HG02885 (cell line): ENCODE measurements around the gene IGF1.
"Not testable (repeated sequence)": the region's sequence is repeated elsewhere in the genome, so short reads cannot be mapped to it uniquely, and the experiment has no call there.

Experiments
- ATAC-seq: cut with Tn5 transposase; IDR thresholded peaks from one replicate; pipeline ENCODE4 v1.9.1; 2021; ENCODE audit warnings: mild to moderate bottlenecking; ENCODE audit not compliant: unreplicated experiment, poor library complexity

Gene IGF1

DNA sequence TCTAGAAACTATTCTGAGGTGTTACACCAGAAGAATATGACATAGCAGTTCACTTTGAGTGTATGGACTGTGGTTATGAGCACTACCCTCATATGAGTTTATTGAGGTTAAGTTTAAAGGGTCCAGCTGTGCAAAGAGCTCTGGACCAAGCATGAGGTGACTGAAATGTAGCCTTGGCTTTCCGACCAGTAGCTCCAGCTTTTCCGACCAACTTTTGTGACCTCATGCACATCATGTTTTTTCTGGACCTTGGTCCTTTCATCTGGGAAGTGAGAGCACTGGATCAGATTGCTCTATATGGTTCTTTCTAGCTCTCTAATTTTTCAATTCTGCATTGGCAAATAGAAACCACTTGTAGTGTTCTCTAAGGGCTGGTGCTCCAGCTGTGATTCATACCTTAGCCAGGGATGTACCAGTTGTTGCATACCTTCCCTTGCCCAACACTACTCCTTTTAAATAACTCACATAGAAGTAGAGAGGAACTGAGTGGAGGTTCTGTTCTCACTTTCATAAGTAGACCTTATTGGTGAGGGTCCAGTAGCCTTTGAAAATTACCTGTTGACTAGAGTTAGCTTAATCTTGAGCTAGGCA is 16.6 kb downstream of the IGF1 start:
- ATAC-seq = no peak

DNA sequence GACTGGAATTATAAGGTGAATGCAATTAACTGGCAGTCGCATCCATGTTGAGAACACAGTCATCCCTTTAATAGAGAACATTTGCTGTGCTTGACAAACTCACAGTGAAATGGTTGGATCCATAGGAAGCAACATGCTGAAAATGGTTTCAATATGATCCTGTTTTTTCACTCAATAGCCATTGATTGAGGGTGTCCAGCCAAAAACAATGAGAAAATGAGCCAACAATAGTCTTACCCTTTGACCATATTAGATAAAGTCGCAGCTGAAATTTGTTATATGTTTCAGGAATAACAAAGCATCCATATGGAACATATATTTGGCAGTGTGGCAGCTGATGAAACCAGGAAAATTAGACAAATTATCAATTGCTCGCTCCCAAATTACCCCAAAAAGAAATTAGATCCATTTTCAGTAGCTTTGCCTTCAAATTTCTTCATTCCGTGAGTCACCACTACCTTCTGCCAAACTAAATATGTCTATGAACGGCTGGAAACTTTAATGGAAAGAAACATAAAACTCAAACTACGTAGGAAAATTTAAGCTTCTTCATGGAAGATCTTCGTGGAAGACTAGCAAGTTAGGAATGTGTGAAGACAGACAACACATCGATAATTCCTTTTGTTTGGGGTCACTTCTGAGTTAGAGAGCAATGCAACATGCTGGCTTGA is 17.4 kb downstream of the IGF1 start:
- ATAC-seq = no peak

DNA sequence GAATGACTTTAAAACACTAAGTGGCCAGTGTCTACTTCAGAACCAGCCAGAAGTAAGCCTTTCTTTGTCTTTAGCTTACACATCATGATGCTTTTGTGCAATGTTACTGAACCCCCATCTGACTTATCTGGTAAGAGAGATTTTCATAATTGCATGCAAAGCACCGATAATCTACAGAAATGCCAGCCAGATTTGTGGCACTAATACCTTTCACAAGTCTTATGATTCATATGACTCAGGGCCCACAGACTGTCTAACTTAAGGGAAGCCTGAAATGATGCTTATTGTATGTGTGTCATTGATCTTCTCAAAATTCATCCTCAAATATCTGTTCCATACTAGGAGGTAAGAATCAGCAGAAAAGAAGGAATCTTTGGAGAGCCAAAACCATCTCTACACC is 18.0 kb downstream of the IGF1 start:
- no peak for ATAC-seq

DNA sequence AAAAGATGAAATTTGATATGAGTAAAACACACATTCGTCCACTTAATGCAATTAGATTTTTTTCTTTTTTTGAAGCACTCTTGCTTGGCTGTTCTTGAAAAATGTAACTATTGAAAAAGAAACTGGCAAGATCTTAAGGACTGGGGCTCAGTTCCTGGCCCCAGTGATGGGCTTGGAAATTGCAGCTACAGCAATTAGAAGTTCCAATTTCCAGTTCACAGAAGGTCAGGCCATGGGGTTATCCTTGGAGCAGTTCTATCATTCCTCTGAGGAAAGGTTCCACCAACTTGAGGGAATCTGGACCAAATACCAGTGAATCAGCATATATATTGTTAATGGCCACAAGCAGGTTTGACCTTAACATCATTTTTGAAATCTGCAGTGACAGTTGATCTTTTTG is 18.9 kb downstream of the IGF1 start:
- ATAC-seq = no peak

DNA sequence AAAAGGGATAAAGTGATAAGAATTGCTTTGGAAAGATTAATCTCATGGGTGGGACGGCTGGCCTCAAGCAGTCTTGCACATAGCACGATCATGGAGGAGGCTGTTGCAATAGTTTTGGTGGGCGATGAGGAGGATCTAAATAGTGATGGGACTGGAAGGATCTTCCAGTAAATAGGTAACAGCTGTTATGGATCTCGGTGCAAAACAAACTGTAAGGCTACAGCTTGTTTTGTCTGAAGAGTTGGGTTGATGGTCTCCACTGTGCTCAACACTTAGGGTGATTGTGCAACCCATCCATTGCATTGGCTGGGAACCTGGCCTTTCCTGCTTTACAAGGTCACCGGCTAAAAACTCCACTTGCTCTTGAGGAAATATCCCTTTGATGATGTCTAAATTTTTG is 21.0 kb downstream of the IGF1 start:
- ATAC-seq = no peak

DNA sequence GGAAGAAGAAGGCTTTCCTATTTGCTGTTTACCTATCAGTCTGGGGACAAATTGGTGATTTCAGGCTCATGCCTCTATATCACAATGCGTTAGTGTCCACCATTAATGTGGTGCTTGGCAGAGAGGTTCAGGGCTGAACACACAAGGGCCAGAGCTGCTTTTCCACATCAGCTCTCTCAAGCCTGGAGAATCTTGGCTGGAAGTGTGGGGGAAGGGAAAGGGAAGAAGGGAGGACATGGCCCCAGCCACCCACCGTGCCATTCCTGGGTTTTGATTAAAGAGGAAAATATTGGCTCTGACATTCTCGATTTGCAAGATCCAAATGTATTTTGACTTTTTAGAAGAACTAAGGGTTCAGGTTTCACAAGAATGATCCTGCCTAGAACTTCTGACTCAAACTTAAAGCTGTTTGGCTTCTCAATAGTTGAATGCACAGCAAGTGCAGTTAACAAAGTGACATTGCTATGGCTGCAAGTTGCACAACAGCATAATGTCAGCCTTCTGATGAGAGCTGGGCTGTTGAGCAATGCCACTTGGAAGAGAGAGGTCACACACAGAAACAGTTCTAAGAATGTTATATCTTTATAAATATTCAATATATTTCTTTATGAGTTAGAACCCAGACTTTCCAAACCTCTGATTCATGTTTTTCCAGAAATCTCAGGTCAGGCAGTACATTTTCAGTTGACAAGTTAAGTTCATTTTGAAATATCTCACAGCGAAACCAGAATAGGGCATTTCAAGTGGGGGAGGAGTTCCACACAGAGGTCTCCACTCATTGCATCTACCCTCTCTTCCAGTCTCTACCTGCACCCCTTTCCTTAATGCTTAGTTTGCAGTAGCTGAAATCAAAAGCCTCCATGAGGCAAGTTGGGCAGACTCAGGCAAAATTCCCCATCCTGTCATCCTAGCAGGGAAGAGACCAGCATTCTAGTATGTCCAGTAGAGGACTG is 25.3 kb downstream of the IGF1 start:
- ATAC-seq = no peak

DNA sequence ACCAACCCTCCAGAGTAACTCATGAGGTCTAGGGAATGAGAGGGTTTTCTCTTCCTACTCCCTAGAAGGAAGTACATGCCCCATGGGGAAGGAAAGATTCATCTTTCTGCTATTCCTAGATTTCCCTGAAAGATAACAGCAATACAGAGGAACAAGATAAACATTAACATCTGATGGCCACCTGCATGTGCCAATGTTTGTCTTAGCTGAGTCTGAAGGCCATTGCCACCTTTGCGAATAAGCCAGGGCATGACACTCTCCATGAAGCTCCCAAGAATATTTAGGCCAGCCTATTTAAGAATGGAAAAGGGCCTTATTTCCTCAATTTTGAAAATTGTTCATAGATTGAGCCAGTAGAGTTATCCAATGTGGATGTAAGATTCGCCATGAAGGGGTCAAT is 26.0 kb downstream of the IGF1 start:
- ATAC-seq = no peak

DNA sequence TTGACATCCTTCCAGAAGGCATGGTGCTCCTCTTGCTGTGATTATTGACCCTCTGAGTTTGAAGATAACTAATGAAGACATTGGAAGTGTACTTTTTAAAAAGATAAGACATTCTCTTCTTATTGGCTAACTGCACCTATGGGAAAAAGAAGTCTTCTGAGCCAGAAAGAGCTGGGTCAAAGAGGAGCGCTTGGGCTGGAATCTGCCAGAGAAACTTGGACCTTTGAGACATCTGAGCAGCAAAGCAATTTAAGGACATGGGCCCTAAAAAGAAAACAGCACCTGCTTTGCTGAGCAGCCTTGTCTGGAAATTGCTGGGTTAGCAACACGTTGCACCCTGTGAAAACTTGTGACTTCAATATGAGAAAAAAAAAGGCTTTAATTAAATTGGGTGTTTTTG is 27.8 kb downstream of the IGF1 start:
- no peak for ATAC-seq

DNA sequence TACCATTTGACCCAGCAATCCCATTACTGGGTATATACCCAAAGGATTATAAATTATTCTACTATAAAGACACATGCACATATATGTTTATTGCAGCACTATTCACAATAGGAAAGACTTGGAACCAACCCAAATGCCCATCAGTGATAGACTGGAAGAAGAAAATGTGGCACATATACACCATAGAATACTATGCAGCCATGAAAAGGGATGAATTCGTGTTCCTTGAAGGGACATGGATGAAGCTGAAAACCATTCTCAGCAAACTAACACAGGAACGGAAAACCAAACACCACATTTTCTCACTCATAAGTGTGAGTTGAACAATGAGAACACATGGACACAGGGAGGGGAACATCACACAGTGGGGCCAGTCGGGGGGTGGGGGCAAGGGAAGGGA is 31.3 kb downstream of the IGF1 start:
- ATAC-seq = not testable (repeated sequence)

DNA sequence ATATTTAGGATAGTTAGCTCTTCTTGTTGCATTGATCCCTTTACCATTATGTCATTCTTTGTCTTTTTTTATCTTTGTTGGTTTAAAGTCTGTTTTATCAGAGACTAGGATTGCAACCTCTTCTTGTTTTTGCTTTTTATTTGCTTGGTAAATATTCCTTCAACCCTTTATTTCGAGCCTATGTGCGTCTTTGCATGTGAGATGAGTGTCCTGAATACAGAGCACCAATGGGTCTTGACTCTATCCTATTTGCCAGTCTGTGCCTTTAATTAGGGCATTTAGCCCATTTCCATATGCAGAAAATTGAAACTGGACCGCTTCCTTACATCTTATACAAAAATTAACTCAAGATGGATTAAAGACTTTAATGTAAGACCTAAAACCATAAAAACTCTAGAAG is 32.9 kb downstream of the IGF1 start:
- not testable (repeated sequence) for ATAC-seq

DNA sequence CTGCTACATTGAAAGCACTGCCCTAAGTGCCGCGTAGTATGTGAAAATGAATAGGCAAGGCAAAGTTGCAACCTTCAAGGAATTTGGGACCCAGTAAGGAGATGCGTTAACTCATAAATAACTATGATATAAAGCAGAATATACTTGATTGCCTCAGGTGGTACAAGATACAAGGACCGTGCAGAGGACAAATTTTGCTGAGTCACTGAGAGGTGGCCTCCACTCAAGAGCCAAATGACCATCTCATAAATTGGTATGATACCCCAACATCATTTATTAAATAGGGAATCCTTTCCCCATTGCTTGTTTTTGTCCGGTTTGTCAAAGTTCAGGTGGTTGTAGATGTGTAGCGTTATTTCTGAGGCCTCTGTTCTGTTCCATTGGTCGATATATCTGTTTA is 35.7 kb downstream of the IGF1 start:
- no peak for ATAC-seq

DNA sequence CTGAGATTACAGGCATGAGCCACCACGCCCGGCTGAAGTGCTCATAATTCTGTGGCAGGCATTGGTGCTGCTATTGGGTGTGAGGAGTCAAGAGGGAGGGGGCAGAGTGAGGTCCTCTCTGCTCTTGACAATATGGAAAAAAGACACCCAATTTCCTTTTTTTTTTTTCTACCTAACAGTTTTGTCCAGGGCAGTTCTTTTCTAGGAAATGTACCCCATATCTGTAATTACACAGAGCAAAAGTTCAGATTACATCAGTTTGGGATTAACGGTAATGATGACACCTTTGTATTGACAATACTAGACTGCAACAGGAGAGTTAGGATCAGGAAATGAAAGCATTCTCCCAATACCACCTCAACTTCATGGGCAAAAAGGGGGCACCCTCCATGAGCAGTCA is 36.3 kb downstream of the IGF1 start:
- no peak for ATAC-seq

DNA sequence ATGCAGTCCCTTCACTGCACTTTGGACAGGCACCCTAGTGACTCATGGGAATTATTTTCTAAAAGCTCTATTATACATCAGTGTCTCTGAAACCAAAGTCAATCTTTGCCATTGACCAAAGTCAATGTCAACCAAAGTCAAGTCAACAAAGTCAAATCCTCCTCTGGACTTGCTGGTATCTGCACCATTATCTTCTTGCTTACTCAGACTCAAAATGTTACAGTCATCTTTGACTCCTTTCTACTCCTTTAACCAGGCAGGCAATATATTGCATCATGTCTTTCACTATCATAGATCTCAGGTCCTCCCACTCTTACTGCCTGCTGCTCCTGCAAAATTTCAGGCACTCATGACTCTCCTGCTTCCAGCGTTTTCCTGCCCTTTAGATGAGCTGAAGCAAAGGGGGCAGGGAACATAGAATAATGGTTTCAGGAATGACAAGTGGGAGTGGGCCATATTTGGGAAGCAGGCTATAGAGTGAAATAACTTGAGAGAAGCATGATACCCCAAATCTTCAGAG is 39.2 kb downstream of the IGF1 start:
- ATAC-seq = no peak

DNA sequence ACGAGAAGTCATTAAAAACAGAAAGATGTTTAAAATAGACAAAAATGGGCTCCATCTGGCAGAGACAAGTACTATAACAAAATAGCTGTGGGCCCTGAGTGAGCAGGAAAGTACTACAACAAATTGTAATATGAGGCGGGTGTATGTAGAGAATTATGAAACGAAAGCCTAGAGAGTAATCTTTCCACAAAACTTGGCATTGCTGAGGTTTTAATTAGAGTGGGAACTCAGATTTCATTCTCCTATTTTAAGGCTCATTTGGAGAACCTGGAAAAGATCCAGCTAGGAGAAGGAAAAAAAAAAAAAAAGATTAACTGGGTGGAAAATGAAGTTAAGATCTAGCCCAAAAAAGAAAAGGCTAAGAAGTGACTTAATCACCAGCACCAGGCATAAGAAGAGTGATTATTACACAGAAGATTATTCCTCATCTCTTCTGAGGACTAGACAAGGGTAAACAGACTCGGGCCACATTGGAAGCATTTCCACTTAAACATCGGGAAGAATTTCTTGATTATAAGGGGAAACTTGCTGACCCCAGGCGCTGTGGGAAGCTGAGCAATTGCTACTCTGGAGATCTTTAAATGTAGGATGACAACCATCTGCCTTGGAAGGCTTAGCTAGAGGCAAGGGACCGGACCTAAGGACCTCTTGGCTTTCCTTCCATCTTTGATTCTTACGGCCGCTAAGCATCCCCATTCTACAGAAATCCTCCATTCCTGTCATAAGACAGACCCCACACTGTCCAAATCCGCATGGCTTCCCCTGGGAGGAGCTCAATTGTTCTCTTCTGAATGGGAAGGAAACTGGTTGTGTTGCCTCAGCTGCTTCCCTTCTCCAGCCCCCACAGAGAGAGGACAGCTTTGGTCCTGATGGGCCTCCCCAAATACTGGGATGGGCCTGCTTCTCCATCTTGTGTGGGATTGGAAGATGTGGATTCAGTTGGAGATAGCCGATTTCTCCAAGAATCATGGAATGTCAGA is 40.6 kb downstream of the IGF1 start:
- no peak for ATAC-seq

DNA sequence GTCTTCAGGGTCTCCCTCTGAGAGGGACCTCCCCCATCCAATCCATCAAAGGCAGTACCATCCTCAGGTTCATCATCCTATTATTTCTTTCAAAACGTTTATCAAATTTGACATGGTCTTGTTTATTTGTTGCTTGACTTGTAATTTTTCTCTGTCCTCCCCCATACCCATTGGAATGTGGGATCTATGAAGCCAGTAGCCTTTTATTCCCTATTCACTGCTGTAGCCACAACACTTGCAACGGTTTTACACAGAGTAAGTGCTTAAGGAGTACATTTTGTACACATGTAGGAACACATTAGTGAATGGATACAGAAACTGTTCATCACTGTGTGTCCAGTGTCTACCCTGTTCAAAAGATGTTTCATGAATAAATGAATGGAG is 41.5 kb downstream of the IGF1 start:
- no peak for ATAC-seq

DNA sequence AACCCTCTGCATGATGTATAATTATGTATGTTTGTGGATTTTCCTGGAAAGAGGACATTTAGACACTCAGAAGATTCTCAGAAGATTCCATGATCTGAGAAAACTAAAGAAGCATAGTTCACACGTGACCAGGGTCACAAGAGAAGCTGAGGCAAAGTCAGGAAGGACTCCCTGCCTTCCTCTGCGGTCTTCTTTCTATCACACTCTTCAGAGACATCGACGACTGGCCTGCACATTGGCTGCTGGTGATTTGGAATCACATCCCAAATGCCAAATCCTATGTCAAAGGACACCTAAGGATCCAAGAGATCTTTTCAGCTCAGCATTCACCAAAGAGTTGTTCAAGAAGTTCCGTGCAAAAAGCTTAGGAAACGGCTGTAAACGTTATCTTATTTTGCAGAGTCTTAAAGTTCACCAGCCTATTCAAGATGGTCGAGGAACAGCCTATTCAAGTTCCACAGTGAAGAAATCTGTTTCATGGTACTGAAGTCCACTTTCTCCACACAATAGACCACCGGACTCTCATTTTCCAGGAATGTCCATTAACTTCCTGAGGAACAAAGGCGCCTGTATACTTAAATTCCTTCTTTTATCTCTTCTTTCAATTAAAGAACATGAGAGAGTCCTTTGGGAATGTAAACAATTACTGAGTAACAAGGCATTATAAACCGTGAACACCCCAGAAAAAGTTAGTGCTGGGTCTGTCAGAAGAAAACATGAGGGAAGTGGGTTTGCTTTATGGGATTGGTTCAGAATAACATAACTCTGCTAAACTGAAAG is 42.1 kb downstream of the IGF1 start:
- no peak for ATAC-seq

DNA sequence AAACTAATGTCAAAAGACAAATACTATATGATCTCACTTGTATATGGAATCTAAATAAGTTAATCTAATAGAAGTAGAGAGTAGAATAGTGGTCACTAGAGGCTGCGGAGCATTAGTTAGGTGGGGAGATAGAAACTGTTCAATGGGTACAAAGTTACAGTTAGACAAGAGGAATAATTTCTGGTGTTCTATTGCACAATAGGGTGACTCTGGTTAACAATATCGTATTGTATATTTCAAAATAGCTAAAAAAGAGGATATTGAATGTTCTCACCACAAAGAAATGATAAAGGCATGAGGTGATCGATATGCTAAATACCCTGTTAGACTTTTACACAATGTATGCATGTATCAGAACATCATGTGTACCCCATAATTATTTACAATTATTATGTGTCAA is 42.9 kb downstream of the IGF1 start:
- no peak for ATAC-seq

DNA sequence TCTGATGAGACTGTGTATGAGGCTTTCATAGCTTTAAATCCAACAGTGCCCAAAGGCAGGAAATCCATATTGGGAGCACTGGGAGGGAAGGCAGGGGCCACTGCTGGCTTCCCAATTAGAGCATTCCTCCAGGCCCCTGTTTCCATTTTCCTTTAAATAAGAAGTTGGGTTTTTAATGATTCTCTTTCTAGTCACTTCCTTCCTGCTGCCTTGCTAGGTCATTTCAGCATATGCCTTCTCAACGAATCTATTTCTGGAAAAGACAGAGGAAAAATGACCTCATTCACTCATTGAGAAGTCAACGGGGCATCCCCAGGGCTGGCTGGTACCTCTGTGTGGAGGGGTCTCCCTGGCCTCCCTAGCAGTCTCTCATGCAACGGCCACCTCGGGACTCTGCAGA is 43.5 kb downstream of the IGF1 start:
- no peak for ATAC-seq

DNA sequence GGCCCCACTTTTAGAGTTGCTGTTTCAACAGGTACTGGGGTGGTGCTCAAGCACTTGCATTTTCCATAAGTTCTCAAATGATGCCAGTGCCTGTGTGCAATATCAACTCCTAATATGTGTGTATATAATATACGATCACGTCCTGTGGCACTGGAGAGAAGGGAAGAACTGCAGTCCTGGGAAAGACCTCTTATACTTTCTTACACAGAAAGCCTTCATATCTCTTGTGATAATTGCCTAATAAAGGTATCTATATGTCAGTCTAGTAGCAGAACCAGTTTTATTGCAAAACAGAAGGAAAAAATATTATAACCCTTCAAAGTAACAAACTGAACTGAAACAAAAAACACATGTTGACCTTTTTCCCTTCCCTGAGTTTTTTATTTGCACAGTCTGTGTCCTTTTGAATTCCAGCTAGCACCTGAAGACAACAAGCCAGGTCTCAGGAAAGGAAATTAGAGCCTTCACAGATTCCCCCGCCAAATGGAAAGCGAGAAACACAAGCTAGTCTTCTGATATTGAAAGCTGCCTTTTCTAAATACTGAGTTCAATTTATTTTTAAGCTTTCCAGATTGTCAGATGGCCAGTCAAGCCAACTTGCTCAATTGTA is 44.4 kb downstream of the IGF1 start:
- ATAC-seq = no peak
